PC-3 (cell line): Measurements from ENCODE around the gene HHAT. TPM values are rescaled to one million over a fixed set of nuclear protein-coding genes. Genes with fewer than 3 reads are reported as not detected.

ENCODE experiments used
- ATAC-seq: fragments of 200-7000 bp; cut with Tn5 transposase; 2 replicates; pipeline ENCODE4 v1.9.1; 2020; ENCODE audit warnings: mild to moderate bottlenecking, moderate library complexity
- BruUV-seq: library from RNA; stranded (reverse); fragments of 400-500 nt; replicated peaks from 2 replicates; lab custom pipeline; 2021; lab: Mats Ljungman, UMichigan
- CTCF ChIA-PET: fragments of 300-600 bp; sonication (Branson Sonifier 250); formaldehyde crosslinking; loops from one replicate; lab custom pipeline; 2022; ENCODE audit warnings: antibody characterized with exemption; lab: Charles Lee
- POLR2A ChIA-PET: fragments of 300-600 bp; sonication (Branson Sonifier 250); formaldehyde crosslinking; loops from one replicate; lab custom pipeline; 2022; ENCODE audit warnings: antibody characterized with exemption; ENCODE audit not compliant: unreplicated experiment; lab: Charles Lee
- DNase-seq: peaks from one replicate; pipeline ENCODE4 v3.0.0-alpha.2; 2015
- H2AFZ ChIP-seq: fragments of 300-600 bp; sonication (generic); 2 replicates; pipeline ENCODE4 v1.6.0; 2016; ENCODE audit warnings: antibody characterized with exemption, low read length
- H3F3A ChIP-seq: fragments of 300-600 bp; sonication (generic); one replicate; pipeline ENCODE4 v1.6.0; 2017; ENCODE audit warnings: antibody characterized with exemption, low read length, control low read depth, mild to moderate bottlenecking; ENCODE audit not compliant: unreplicated experiment
- H3K27ac ChIP-seq: fragments of 300-600 bp; sonication (generic); 2 replicates; pipeline ENCODE4 v1.5.1; 2016; ENCODE audit warnings: mild to moderate bottlenecking, low read length
- H3K27me3 ChIP-seq: fragments of 300-600 bp; sonication (generic); 2 replicates; pipeline ENCODE4 v1.6.1; 2016; ENCODE audit warnings: low read length, mixed read lengths
- H3K36me3 ChIP-seq: fragments of 300-600 bp; sonication (generic); 2 replicates; pipeline ENCODE4 v1.6.1; 2016; ENCODE audit warnings: low read depth, mixed run types, low read length, mixed read lengths
- H3K4me1 ChIP-seq: fragments of 300-600 bp; sonication (generic); 2 replicates; pipeline ENCODE4 v1.5.1; 2016; ENCODE audit warnings: low read length; ENCODE audit not compliant: insufficient read depth
- H3K4me2 ChIP-seq: fragments of 300-600 bp; sonication (generic); 2 replicates; pipeline ENCODE4 v1.6.0; 2016; ENCODE audit warnings: low read length
- H3K4me3 ChIP-seq: fragments of 300-600 bp; sonication (generic); 2 replicates; pipeline ENCODE4 v1.5.1; 2016; ENCODE audit warnings: mild to moderate bottlenecking, low read length, mixed read lengths
- H3K79me2 ChIP-seq: fragments of 300-600 bp; sonication (generic); 2 replicates; pipeline ENCODE4 v1.6.1; 2017; ENCODE audit warnings: low read length, mixed read lengths
- H3K9ac ChIP-seq: fragments of 300-600 bp; sonication (generic); 2 replicates; pipeline ENCODE4 v1.6.0; 2016; ENCODE audit warnings: mild to moderate bottlenecking, low read length
- H3K9me2 ChIP-seq: fragments of 300-600 bp; sonication (generic); replicated peaks from 2 replicates; pipeline ENCODE4 v1.6.1; 2016; ENCODE audit warnings: mixed run types, low read length, mixed read lengths
- H3K9me3 ChIP-seq: fragments of 300-600 bp; sonication (generic); 2 replicates; pipeline ENCODE4 v1.6.1; 2016; ENCODE audit warnings: low read length, mixed read lengths
- H4K20me1 ChIP-seq: fragments of 300-600 bp; sonication (generic); 2 replicates; pipeline ENCODE4 v1.6.1; 2016; ENCODE audit warnings: low read length, mixed read lengths
- CTCF ChIP-seq: fragments of 300-600 bp; sonication (generic); conservative IDR thresholded peaks from 2 replicates; pipeline ENCODE4 v1.5.1; 2017; ENCODE audit warnings: antibody characterized with exemption, low read depth, mild to moderate bottlenecking, low read length
- EZH2 ChIP-seq: fragments of 300-600 bp; sonication (generic); IDR thresholded peaks from one replicate; pipeline ENCODE4 v1.6.1; 2017; ENCODE audit warnings: antibody characterized with exemption, mild to moderate bottlenecking, low read length; ENCODE audit not compliant: unreplicated experiment
- EZH2phosphoT487 ChIP-seq: fragments of 300-600 bp; sonication (generic); IDR thresholded peaks from 2 replicates; pipeline ENCODE4 v1.6.1; 2018; ENCODE audit warnings: mild to moderate bottlenecking, antibody characterized with exemption, low read length, borderline replicate concordance
- intact Hi-C: fragments of 100-400 bp; cut with micrococcal nuclease; formaldehyde crosslinking; loops from 2 replicates; pipeline ENCODE4 v1.9.0; 2023
- total RNA-seq: library from RNA; depleted of rRNA; stranded (reverse); fragments of >200 nt; gene quantifications from 2 replicates; pipeline ENCODE4 v1.2.3, GENCODE V29; 2014

The HHAT gene
- total RNA-seq, 1 experiment from 2014 or later: 3.4 TPM

GRCh38 chr1:210483821-210484220 lies 155.1 kb downstream of the HHAT start:
- H3K9ac ChIP-seq: no peak overlapping the region
- intact Hi-C loops: no loop called here
- no peak overlapping the region for H3K27ac ChIP-seq
- H3K4me1 ChIP-seq: no peaks in the 10 kb centered on the region
- H3K9me2 ChIP-seq: no peaks in the 10 kb centered on the region
- TF ChIP-seq EZH2: no peak
- no peak for TF ChIP-seq EZH2phosphoT487
- no peak for TF ChIP-seq CTCF
- no peaks in the 10 kb centered on the region for H3F3A ChIP-seq
- H3K4me2 ChIP-seq: no peak overlapping the region
- ChIA-PET POLR2A (no interaction called here), CTCF (no interaction called here)
- H3K79me2 ChIP-seq: no peaks in the 10 kb centered on the region
- H3K9me3 ChIP-seq: no peaks in the 10 kb centered on the region
- no peaks in the 10 kb centered on the region for H4K20me1 ChIP-seq
- H2AFZ ChIP-seq: no peak overlapping the region
- H3K27me3 ChIP-seq: peaks cover 34% of the 10 kb centered on the region
- H3K36me3 ChIP-seq: no peaks in the 10 kb centered on the region
- ATAC-seq (no peak), DNase-seq (no peak)
- no peak overlapping the region for H3K4me3 ChIP-seq
- BruUV-seq: no TSS peak

GRCh38 chr1:210487021-210487420 lies 158.3 kb downstream of the HHAT start:
- ChIA-PET CTCF (no interaction called here), POLR2A (no interaction called here)
- no TSS peak for BruUV-seq
- DNase-seq (no peak), ATAC-seq (no peak)
- Histone ChIP-seq H3K36me3 (no peaks in the 10 kb centered on the region), H2AFZ (no peak overlapping the region), H3F3A (no peaks in the 10 kb centered on the region), H3K9me3 (no peaks in the 10 kb centered on the region), H4K20me1 (no peaks in the 10 kb centered on the region), H3K79me2 (no peaks in the 10 kb centered on the region), H3K27me3 (peaks cover 21% of the 10 kb centered on the region), H3K4me1 (no peaks in the 10 kb centered on the region), H3K9me2 (no peaks in the 10 kb centered on the region), H3K4me3 (no peak overlapping the region), H3K27ac (no peak overlapping the region), H3K9ac (no peak overlapping the region), H3K4me2 (no peak overlapping the region)
- intact Hi-C loops: no loop called here
- TF ChIP-seq EZH2phosphoT487: no peak
- TF ChIP-seq EZH2: no peak
- TF ChIP-seq CTCF: no peak

GRCh38 chr1:210489491-210489890 lies 160.8 kb downstream of the HHAT start:
- Histone ChIP-seq H3K79me2 (no peaks in the 10 kb centered on the region), H4K20me1 (no peaks in the 10 kb centered on the region), H3K9me3 (no peaks in the 10 kb centered on the region), H3K27me3 (peaks cover 8% of the 10 kb centered on the region; the same call in 1 of the 2 replicates), H3K9me2 (no peaks in the 10 kb centered on the region), H3K4me2 (no peak overlapping the region), H3K9ac (no peak overlapping the region), H3K36me3 (no peaks in the 10 kb centered on the region), H3K27ac (no peak overlapping the region), H2AFZ (no peak overlapping the region), H3K4me3 (no peak overlapping the region), H3K4me1 (no peaks in the 10 kb centered on the region), H3F3A (no peaks in the 10 kb centered on the region)
- DNase-seq (no peak), ATAC-seq (no peak)
- POLR2A ChIA-PET: no interaction called here
- intact Hi-C loops: no loop called here
- no TSS peak for BruUV-seq
- CTCF ChIA-PET: no interaction called here
- TF ChIP-seq EZH2 (no peak), CTCF (no peak)
